GM10266 (cell line): Measurements from ENCODE around the gene MAN2A1.

ENCODE experiments used
- DNase-seq: peaks from one replicate; pipeline ENCODE4 v3.0.0; 2012; ENCODE audit errors: extremely low spot score
- TF ChIP-seq, protein P1 (sequence below): IDR thresholded peaks from 2 replicates; pipeline ENCODE4 v1.5.1; 2012; ENCODE audit warnings: mild to moderate bottlenecking, low read depth; ENCODE audit not compliant: control insufficient read depth, insufficient read depth; ENCODE audit errors: missing control alignments

Gene MAN2A1

DNA sequence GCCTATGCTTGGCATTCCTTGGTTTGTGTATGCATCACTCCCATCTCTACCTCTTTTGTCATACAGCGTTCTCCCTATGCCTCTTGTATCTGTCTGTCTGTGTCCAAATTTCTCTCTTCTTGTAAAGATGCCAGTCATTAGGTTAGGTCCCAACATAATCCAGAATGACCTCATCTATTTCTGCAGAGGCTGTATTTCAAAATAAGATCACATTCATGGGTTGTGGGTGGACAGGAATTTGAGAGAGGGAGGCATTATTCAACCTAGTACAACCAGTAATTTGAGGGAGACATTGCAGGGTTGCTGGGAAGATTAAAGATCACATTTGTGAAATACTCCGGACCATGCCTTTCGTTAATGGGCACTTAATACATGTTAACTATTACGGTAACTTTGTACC, 155.0 kb downstream of the MAN2A1 start:
- no peak for DNase-seq
- TF ChIP-seq, protein P1, sequence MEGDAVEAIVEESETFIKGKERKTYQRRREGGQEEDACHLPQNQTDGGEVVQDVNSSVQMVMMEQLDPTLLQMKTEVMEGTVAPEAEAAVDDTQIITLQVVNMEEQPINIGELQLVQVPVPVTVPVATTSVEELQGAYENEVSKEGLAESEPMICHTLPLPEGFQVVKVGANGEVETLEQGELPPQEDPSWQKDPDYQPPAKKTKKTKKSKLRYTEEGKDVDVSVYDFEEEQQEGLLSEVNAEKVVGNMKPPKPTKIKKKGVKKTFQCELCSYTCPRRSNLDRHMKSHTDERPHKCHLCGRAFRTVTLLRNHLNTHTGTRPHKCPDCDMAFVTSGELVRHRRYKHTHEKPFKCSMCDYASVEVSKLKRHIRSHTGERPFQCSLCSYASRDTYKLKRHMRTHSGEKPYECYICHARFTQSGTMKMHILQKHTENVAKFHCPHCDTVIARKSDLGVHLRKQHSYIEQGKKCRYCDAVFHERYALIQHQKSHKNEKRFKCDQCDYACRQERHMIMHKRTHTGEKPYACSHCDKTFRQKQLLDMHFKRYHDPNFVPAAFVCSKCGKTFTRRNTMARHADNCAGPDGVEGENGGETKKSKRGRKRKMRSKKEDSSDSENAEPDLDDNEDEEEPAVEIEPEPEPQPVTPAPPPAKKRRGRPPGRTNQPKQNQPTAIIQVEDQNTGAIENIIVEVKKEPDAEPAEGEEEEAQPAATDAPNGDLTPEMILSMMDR = no peak

- DNase-seq = no peak
- TF ChIP-seq, protein P1 = no peak
Observed at GRCh38 chr5:109848130-109848529, 158.4 kb downstream of the MAN2A1 start.

DNA sequence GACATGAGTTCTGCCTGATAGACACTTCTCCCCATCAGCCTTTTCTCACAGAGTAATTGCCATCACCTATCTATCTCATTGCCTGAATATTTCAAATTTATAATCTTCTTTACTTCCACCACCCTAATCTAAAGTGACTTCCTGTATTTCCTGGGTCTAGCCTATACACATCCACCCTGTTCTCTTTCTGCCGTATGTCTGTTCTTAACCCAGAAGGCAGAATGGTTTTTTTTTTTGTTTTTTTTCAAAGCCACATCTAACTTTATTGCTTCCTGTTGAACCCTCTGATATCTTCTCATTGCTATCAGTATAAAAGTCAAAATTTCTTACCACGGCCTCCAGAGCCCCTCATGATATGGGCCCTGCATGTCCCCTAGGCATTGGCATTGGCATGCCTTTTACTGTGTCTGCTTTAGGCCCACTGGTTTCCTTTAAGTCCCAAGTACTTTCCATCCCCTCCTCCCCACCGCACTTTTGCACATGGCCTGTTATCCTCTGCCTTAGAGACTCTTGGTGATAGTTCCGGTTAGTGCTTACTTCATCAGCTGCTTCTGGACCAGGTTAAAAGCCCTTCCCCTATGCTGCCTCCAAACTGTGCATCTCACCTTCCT, 159.9 kb downstream of the MAN2A1 start:
- DNase-seq = no peak
- TF ChIP-seq, protein P1 = no peak

DNA sequence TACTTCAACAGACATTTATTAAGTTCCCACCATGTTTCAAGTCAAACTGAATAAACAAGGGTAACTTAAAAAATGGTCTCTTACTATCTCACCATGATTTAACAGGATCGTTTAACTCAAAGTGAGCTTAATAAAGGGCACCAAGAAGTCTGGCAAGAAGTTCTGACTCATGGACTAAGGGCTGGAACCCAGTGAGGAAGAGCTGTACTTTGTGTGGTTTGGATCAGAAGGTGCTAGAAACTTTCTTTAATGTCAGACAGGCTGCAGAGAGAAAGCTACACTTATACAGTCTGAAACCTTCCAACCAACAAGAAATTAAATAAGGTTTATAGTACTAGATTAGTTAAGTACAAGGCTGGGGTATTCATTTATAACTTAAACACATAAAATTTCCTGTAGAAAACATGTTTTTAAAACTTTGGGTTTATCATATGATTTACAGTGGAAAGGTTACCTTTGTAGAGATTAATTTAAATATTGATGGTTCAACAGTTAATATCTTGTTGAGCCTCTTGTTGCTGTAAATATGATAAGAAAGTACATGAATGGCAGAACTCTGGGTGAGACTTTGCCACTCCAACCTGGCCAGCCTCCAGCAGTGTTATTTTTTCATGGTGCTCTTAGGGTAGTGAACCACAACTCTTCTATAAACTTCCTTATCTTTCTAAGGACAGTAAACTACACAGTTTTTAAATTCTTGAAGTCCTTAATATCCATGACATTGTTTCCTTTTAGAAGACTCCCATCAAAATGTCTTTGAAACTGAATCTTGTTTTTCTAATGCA, 162.8 kb downstream of the MAN2A1 start:
- DNase-seq = no peak
- TF ChIP-seq, protein P1 = no peak

- DNase-seq = no peak
- TF ChIP-seq, protein P1 = no peak
Observed at GRCh38 chr5:109853377-109853776, 163.7 kb downstream of the MAN2A1 start.

DNA sequence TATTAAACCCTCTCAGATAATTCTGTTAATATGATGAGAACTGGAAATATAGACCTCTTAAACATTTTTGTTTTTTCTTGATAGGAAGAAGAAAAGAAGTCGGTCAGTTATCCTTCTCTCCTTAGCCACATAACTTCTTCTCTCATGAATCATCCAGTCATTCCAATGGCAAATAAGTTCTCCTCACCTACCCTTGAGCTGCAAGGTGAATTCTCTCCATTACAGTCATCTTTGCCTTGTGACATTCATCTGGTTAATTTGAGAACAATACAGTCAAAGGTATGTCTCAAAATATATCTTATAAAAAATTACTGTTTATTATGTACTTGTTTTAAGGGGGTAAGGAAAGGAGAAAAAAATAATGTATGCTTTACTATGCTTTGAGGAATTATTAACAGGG, 165.3 kb downstream of the MAN2A1 start:
- TF ChIP-seq, protein P1 = no peak

GRCh38 chr5:109857405-109858031, 167.8 kb downstream of the MAN2A1 start:
- TF ChIP-seq, protein P1 = no peak

More for the DNA sequence above, 165.3 kb downstream of the MAN2A1 start:
- DNase-seq = no peak

More at GRCh38 chr5:109857405-109858031, 167.8 kb downstream of the MAN2A1 start:
- no peak for DNase-seq
